ENCODE measurements around the gene CTNND2.
"Not testable (repeated sequence)": the region's sequence is repeated elsewhere in the genome, so short reads cannot be mapped to it uniquely, and the experiment has no call there.

The CTNND2 gene

GRCh38 chr5:11467588-11467987 lies 436.7 kb downstream of the CTNND2 start:
- DNase-seq (ENCODE audit: low read depth): no peak

- no peak for DNase-seq (ENCODE audit: low read depth)
Measured at GRCh38 chr5:11459716-11460115, 444.5 kb downstream of the CTNND2 start.

- no peak for DNase-seq (ENCODE audit: low read depth)
Measured at GRCh38 chr5:11455505-11455904, 448.7 kb downstream of the CTNND2 start.

- DNase-seq (ENCODE audit: low read depth): no peak
Measured at GRCh38 chr5:11452852-11453251, 451.4 kb downstream of the CTNND2 start.

GRCh38 chr5:11449966-11450365 lies 454.3 kb downstream of the CTNND2 start:
- no peak for DNase-seq (ENCODE audit: low read depth)

GRCh38 chr5:11449217-11449616 lies 455.0 kb downstream of the CTNND2 start:
- no peak for DNase-seq (ENCODE audit: low read depth)

- DNase-seq (ENCODE audit: low read depth): no peak
Measured at GRCh38 chr5:11443831-11444230, 460.4 kb downstream of the CTNND2 start.

- no peak for DNase-seq (ENCODE audit: low read depth)
Measured at GRCh38 chr5:11432116-11432515, 472.1 kb downstream of the CTNND2 start.

GRCh38 chr5:11429254-11429653 lies 475.0 kb downstream of the CTNND2 start:
- no peak for DNase-seq (ENCODE audit: low read depth)

- no peak for DNase-seq (ENCODE audit: low read depth)
Measured at GRCh38 chr5:11427569-11427968, 476.7 kb downstream of the CTNND2 start.

GRCh38 chr5:11426442-11426841 lies 477.8 kb downstream of the CTNND2 start:
- no peak for DNase-seq (ENCODE audit: low read depth)

- no peak for DNase-seq (ENCODE audit: low read depth)
Measured at GRCh38 chr5:11422342-11422741, 481.9 kb downstream of the CTNND2 start.

- DNase-seq (ENCODE audit: low read depth): no peak
Measured at GRCh38 chr5:11420969-11421368, 483.3 kb downstream of the CTNND2 start.

GRCh38 chr5:11415751-11416150 lies 488.5 kb downstream of the CTNND2 start:
- no peak for DNase-seq (ENCODE audit: low read depth)

GRCh38 chr5:11414732-11415131 lies 489.5 kb downstream of the CTNND2 start:
- not testable (repeated sequence) for DNase-seq (ENCODE audit: low read depth)

GRCh38 chr5:11411621-11412020 lies 492.6 kb downstream of the CTNND2 start:
- DNase-seq (ENCODE audit: low read depth): no peak

GRCh38 chr5:11407556-11408145 lies 496.6 kb downstream of the CTNND2 start:
- no peak for DNase-seq (ENCODE audit: low read depth)

GRCh38 chr5:11400316-11400715 lies 503.9 kb downstream of the CTNND2 start:
- DNase-seq (ENCODE audit: low read depth): no peak

- no peak for DNase-seq (ENCODE audit: low read depth)
Measured at GRCh38 chr5:11398728-11399127, 505.5 kb downstream of the CTNND2 start.

- no peak for DNase-seq (ENCODE audit: low read depth)
Measured at GRCh38 chr5:11397549-11397948, 506.7 kb downstream of the CTNND2 start.

GRCh38 chr5:11396917-11397316 lies 507.3 kb downstream of the CTNND2 start:
- DNase-seq (ENCODE audit: low read depth): no peak

- no peak for DNase-seq (ENCODE audit: low read depth)
Measured at GRCh38 chr5:11394933-11395332, 509.3 kb downstream of the CTNND2 start.

GRCh38 chr5:11390291-11390767 lies 513.9 kb downstream of the CTNND2 start:
- no peak for DNase-seq (ENCODE audit: low read depth)

GRCh38 chr5:11387382-11387781 lies 516.9 kb downstream of the CTNND2 start:
- no peak for DNase-seq (ENCODE audit: low read depth)
